SK-N-MC (cell line): Measurements from ENCODE around the gene BLACAT1.

Experiments
- EZH2 ChIP-seq: fragments of 200-600 bp; sonication (generic); IDR thresholded peaks from one replicate; pipeline ENCODE4 v1.6.1; 2017; ENCODE audit warnings: antibody characterized with exemption
- POLR2AphosphoS5 ChIP-seq: IDR thresholded peaks from 2 replicates; pipeline ENCODE4 v1.6.1; 2012; ENCODE audit warnings: mild to moderate bottlenecking, low read depth, low read length, borderline replicate concordance

DNA sequence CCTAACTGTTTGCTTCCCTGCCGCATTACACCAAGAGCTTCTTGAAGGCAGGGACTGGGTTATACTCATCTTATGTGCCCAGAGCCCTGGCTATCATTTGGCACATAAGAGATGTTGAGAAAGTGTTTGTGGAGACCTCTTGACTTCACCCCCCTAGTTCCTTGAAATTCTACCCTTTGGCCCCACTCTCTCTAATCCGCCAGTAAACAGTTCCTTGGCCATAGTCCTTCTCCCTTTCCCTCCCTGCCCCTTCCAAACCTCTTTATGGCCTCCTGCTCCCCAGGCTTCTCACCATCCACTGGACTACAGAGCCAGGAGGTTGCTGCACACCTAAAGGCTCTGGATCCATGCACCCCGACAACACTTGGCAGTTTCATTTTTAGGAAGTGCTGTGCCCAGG, 47.1 kb upstream of the BLACAT1 start:
- TF ChIP-seq EZH2, result no peak
- TF ChIP-seq POLR2AphosphoS5, result no peak
